Testis (tissue), 3 donors: ENCODE results near the gene PRDM8. TPM values are rescaled to one million over a fixed set of nuclear protein-coding genes. Genes with fewer than 3 reads are reported as not detected.

Experiments used
- DNase-seq: peaks from one replicate; pipeline ENCODE4 v3.0.0-alpha.2; 2019
- H3K27ac ChIP-seq, 2 donors: fragments of 200-600 bp; sonication (generic); one replicate each; pipeline ENCODE4 v1.5.1; 2019
- H3K27me3 ChIP-seq: fragments of 200-600 bp; sonication (generic); one replicate; pipeline ENCODE4 v1.5.1; 2019
- H3K36me3 ChIP-seq: fragments of 200-600 bp; sonication (generic); one replicate; pipeline ENCODE4 v1.5.1; 2017; ENCODE audit warnings: low read depth; ENCODE audit errors: missing control alignments
- H3K4me1 ChIP-seq: fragments of 200-600 bp; sonication (generic); one replicate; pipeline ENCODE4 v1.5.1; 2019
- H3K4me3 ChIP-seq, 2 donors: fragments of 200-600 bp; sonication (generic); one replicate each; pipeline ENCODE4 v1.5.1; 2017 to 2019
- H3K9me3 ChIP-seq: fragments of 200-600 bp; sonication (generic); one replicate; pipeline ENCODE4 v1.5.1; 2017
- CTCF ChIP-seq, 3 experiments: fragments of 450-650 bp in 2 of 3; fragments of 200-600 bp in 1 of 3; sonication (generic) in 1 of 3; IDR thresholded peaks; one replicate each; pipeline ENCODE4 v1.5.1; 2016 to 2019; ENCODE audit warnings: antibody characterized with exemption in 3 of 3, mild to moderate bottlenecking in 2 of 3, moderate library complexity in 1 of 3
- POLR2A ChIP-seq: fragments of 450-650 bp; IDR thresholded peaks from one replicate; pipeline ENCODE4 v1.6.1; 2017; ENCODE audit warnings: antibody characterized with exemption, mild to moderate bottlenecking, moderate library complexity
- WGBS, 2 donors: methylation state at CpG; one replicate each; pipeline ENCODE4 v1.1.5; 2018; 5-methylcytosine and 5-hydroxymethylcytosine counted together
- intact Hi-C: fragments of 100-400 bp; cut with DNase I; formaldehyde crosslinking; loops from one replicate; pipeline ENCODE4 v1.15.1; 2023; ENCODE audit warnings: low total_unique reads
- polyA plus RNA-seq: library from polyadenylated mRNA; stranded (reverse); fragments of 350-450 nt; fragmentation: Illumina TruSeq; extraction: RNeasy Lipid Tissue Mini Kit (QIAGEN cat#74804); gene quantifications from one replicate; pipeline ENCODE4 v1.2.3, GENCODE V29; 2014; ENCODE audit warnings: low read depth, low replicate concordance; ENCODE audit not compliant: insufficient read depth
- total RNA-seq, 2 donors: library from RNA; depleted of rRNA; stranded (reverse); fragments of >200 nt; gene quantifications; one replicate each; pipeline ENCODE4 v1.2.3, GENCODE V29; 2016

Gene PRDM8
- total and polyA plus RNA-seq, 3 donors from 2014 or later, result 1.1 to 4.3 (median 3.9) TPM

- no peak for DNase-seq
- Histone ChIP-seq H3K27me3 (no peaks in the 10 kb centered on the region), H3K9me3 (no peaks in the 10 kb centered on the region), H3K4me3 (no peak overlapping the region), H3K27ac (no peak overlapping the region), H3K4me1 (no peaks in the 10 kb centered on the region), H3K36me3 (no peaks in the 10 kb centered on the region)
- TF ChIP-seq CTCF (IDR thresholded peaks at IDR 0.05) (no peak), POLR2A (no peak)
- intact Hi-C loops, result no loop called here
These were observed 55.1 kb downstream of the PRDM8 start for GRCh38 chr4:80252427-80252826.

GRCh38 chr4:80252953-80253352, 55.6 kb downstream of the PRDM8 start:
- Histone ChIP-seq H3K4me1 (no peaks in the 10 kb centered on the region), H3K27ac (no peak overlapping the region), H3K27me3 (no peaks in the 10 kb centered on the region), H3K4me3 (no peak overlapping the region), H3K9me3 (no peaks in the 10 kb centered on the region), H3K36me3 (no peaks in the 10 kb centered on the region)
- intact Hi-C loops, result no loop called here
- no peak for DNase-seq
- TF ChIP-seq POLR2A (no peak), CTCF (IDR thresholded peaks at IDR 0.05) (no peak)

- Histone ChIP-seq H3K36me3 (no peaks in the 10 kb centered on the region), H3K27me3 (no peaks in the 10 kb centered on the region), H3K4me3 (no peak overlapping the region), H3K9me3 (no peaks in the 10 kb centered on the region), H3K4me1 (no peaks in the 10 kb centered on the region), H3K27ac (no peak overlapping the region)
- TF ChIP-seq POLR2A (no peak), CTCF (IDR thresholded peaks at IDR 0.05) (no peak)
- intact Hi-C loops, result no loop called here
- no peak for DNase-seq
- 58 to 66% methylated on average over 4 of the region's 4 CpGs for WGBS, 2 donors
These were observed 56.2 kb downstream of the PRDM8 start for GRCh38 chr4:80253510-80253909.

Other genes starting within 250 kb of the PRDM8 start
- 10 to 100 TPM; 23.8 to 30.4 TPM for gene ANTXR2, start 124.3 kb upstream of the PRDM8 start, total RNA-seq
- 30.8 TPM for gene ANTXR2, start 124.3 kb upstream of the PRDM8 start, polyA plus RNA-seq
- not detected for gene FGF5, start 69.2 kb downstream of the PRDM8 start, total RNA-seq
- not detected for gene FGF5, start 69.2 kb downstream of the PRDM8 start, polyA plus RNA-seq
- 10 to 100 TPM; 18.1 to 21.4 TPM for gene CFAP299, start 138.2 kb downstream of the PRDM8 start, total RNA-seq
- 51.9 TPM for gene CFAP299, start 138.2 kb downstream of the PRDM8 start, polyA plus RNA-seq